GM12878 (cell line): Measurements from ENCODE around the gene WDFY1. TPM values are rescaled to one million over a fixed set of nuclear protein-coding genes. Genes with fewer than 3 reads are reported as not detected.
A peak's percentile ranks its signal among the peaks of the same experiment; 100 is the strongest.

Source experiments
- BACH1 ChIP-seq: fragments of 450-650 bp; IDR thresholded peaks from 2 replicates; pipeline ENCODE4 v1.6.1; 2017; ENCODE audit warnings: mild to moderate bottlenecking, borderline replicate concordance
- BHLHE40 ChIP-seq, 2 experiments: fragments of 450-650 bp in 1 of 2; IDR thresholded peaks; 2 replicates each; pipeline ENCODE4 v1.6.1; 2011 to 2017; ENCODE audit warnings: low read depth in 2 of 2, borderline replicate concordance in 1 of 2, improper control_type of control experiment in 1 of 2, low read length in 1 of 2, mild to moderate bottlenecking in 1 of 2
- BMI1 ChIP-seq: fragments of 450-650 bp; IDR thresholded peaks from 2 replicates; pipeline ENCODE4 v1.6.1; 2016; ENCODE audit warnings: mild to moderate bottlenecking, moderate library complexity, borderline replicate concordance
- CREM ChIP-seq: IDR thresholded peaks from 2 replicates; pipeline ENCODE4 v1.6.1; 2014; ENCODE audit warnings: antibody characterized with exemption, low read depth
- EGR1 ChIP-seq, 2 experiments: IDR thresholded peaks; 1 replicate in 1 of 2; 2 replicates in 1 of 2; pipeline ENCODE4 v1.6.1; 2011 to 2012; ENCODE audit warnings: low read depth in 2 of 2, low read length in 2 of 2, borderline replicate concordance in 1 of 2, mild to moderate bottlenecking in 1 of 2, moderate library complexity in 1 of 2
- FOXM1 ChIP-seq: IDR thresholded peaks from 2 replicates; pipeline ENCODE4 v1.6.1; 2012; ENCODE audit warnings: low read depth, mild to moderate bottlenecking, inconsistent platforms, low read length, moderate library complexity
- NR2F1 ChIP-seq: fragments of 450-650 bp; conservative IDR thresholded peaks from 2 replicates; pipeline ENCODE4 v1.6.1; 2017; ENCODE audit warnings: mild to moderate bottlenecking
- RELA ChIP-seq: fragments of 450-650 bp; IDR thresholded peaks from 2 replicates; pipeline ENCODE4 v1.8.0; 2014; ENCODE audit warnings: borderline replicate concordance; ENCODE audit not compliant: partially characterized antibody
- WRNIP1 ChIP-seq: IDR thresholded peaks from 2 replicates; pipeline ENCODE4 v1.6.1; 2011; ENCODE audit warnings: low read depth, low read length, improper control_type of control experiment, borderline replicate concordance
- polyA plus RNA-seq, 11 experiments: library from polyadenylated mRNA; depleted of rRNA in 4 of 11; unstranded in 6 of 11; stranded (reverse) in 5 of 11; fragments of >200 nt; fragmentation: Nextera tagmentation in 4 of 11; fragmentation: Illumina TruSeq in 1 of 11; extraction: Ambion mirVana in 4 of 11; extraction: Trizol in 1 of 11; gene quantifications; 1 replicate in 1 of 11; 2 replicates in 10 of 11; pipeline versions ENCODE4 v1.2.1 to v1.2.3, GENCODE V29; 2011 to 2016; ENCODE audit warnings: inconsistent platforms in 2 of 11, missing spikeins in 2 of 11, low read depth in 1 of 11
- total RNA-seq, 4 experiments: library from RNA; depleted of rRNA in 3 of 4; stranded (reverse); fragments of >200 nt in 3 of 4; fragmentation: Illumina TruSeq in 1 of 4; extraction: Trizol in 1 of 4; gene quantifications; 2 replicates each; pipeline versions ENCODE4 v1.2.1 to v1.2.3, GENCODE V29; 2013 to 2021
- TF ChIP-seq, protein P1 (sequence below): IDR thresholded peaks from 2 replicates; pipeline ENCODE4 v1.6.1; 2012; ENCODE audit warnings: improper control_type of control experiment, low read depth, low read length; ENCODE audit not compliant: insufficient replicate concordance
- TF ChIP-seq, protein P2 (sequence below): fragments of 450-650 bp; IDR thresholded peaks from 2 replicates; pipeline ENCODE4 v1.6.1; 2017; ENCODE audit warnings: mild to moderate bottlenecking
- TF ChIP-seq, protein P3 (sequence below): fragments of 450-650 bp; IDR thresholded peaks from 2 replicates; pipeline ENCODE4 v1.6.1; 2017; ENCODE audit warnings: antibody characterized with exemption, mild to moderate bottlenecking, moderate library complexity
- TF ChIP-seq, protein P4 (sequence below): fragments of 450-650 bp; IDR thresholded peaks from 2 replicates; pipeline ENCODE4 v1.6.1; 2017; ENCODE audit warnings: mild to moderate bottlenecking, moderate library complexity

WDFY1 gene
- total and polyA plus RNA-seq, 10 of the 15 experiments (the other 5 are each of a cell fraction or from before 2014, with no cell fraction given) = 2.9 to 28.1 (median 13.1) TPM

DNA sequence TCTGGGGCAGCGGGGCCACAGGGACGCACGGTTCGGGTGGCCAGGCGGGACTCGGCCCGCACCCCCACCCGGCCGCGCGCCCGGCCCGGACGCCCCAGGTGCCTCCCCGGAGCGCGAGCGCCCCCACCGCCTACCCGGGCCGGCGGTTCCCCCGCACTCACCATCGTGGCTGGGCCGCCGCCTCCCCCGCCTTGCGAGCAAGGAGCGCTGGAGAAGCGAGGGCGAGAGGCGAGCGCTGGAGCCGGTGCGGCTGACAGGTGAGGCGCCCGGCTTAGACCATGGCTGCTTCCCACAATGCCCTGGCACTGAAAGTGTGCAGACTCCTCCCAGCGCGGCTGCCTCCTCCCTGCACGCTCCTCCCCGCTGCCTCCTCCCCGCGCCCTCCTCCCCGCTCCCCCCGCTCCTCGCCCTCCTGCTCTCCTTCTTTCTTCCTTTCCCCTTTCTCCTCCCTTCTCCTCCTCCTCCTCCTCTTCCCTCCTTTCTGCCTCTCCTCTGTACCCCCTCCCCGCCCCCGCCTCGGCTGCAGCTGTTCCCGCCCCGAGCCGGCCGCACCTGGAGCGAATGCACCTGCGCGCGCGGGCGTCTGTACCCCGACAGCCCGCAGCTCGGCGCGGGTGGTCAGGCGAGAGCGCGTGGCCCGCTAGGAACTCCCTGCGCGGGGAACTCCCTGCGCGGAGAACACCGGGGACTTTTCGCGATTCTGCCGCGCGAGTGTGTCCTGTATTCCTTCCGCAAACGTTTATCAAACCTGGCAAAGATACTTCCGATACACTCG lies 107.7 kb downstream of the WDFY1 start, which contains the start of gene AP1S3 (continued):
- TF ChIP-seq, protein P1, sequence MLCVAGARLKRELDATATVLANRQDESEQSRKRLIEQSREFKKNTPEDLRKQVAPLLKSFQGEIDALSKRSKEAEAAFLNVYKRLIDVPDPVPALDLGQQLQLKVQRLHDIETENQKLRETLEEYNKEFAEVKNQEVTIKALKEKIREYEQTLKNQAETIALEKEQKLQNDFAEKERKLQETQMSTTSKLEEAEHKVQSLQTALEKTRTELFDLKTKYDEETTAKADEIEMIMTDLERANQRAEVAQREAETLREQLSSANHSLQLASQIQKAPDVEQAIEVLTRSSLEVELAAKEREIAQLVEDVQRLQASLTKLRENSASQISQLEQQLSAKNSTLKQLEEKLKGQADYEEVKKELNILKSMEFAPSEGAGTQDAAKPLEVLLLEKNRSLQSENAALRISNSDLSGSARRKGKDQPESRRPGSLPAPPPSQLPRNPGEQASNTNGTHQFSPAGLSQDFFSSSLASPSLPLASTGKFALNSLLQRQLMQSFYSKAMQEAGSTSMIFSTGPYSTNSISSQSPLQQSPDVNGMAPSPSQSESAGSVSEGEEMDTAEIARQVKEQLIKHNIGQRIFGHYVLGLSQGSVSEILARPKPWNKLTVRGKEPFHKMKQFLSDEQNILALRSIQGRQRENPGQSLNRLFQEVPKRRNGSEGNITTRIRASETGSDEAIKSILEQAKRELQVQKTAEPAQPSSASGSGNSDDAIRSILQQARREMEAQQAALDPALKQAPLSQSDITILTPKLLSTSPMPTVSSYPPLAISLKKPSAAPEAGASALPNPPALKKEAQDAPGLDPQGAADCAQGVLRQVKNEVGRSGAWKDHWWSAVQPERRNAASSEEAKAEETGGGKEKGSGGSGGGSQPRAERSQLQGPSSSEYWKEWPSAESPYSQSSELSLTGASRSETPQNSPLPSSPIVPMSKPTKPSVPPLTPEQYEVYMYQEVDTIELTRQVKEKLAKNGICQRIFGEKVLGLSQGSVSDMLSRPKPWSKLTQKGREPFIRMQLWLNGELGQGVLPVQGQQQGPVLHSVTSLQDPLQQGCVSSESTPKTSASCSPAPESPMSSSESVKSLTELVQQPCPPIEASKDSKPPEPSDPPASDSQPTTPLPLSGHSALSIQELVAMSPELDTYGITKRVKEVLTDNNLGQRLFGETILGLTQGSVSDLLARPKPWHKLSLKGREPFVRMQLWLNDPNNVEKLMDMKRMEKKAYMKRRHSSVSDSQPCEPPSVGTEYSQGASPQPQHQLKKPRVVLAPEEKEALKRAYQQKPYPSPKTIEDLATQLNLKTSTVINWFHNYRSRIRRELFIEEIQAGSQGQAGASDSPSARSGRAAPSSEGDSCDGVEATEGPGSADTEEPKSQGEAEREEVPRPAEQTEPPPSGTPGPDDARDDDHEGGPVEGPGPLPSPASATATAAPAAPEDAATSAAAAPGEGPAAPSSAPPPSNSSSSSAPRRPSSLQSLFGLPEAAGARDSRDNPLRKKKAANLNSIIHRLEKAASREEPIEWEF = no peak
- TF ChIP-seq CREM (no peak), BHLHE40 (IDR thresholded peaks at IDR 0.05; ENCODE audit: borderline replicate concordance in 1 of 2, low read depth in 2 of 2, low read length in 1 of 2) (peak in 1 of 2 experiments; percentile 62; a peak in 3 of 4 replicates), EGR1 (IDR thresholded peaks at IDR 0.05; ENCODE audit: borderline replicate concordance in 1 of 2, low read depth in 2 of 2, low read length in 2 of 2) (peak in 1 of 2 experiments; percentile 70; a peak in 2 of 3 replicates), NR2F1 (peak; percentile 28; the same call in 1 of the 2 replicates), WRNIP1 (no peak), BACH1 (peak; percentile 62; the same call in 1 of the 2 replicates), BMI1 (no peak), FOXM1 (no peak), RELA (peak; percentile 85)
- TF ChIP-seq, protein P2, sequence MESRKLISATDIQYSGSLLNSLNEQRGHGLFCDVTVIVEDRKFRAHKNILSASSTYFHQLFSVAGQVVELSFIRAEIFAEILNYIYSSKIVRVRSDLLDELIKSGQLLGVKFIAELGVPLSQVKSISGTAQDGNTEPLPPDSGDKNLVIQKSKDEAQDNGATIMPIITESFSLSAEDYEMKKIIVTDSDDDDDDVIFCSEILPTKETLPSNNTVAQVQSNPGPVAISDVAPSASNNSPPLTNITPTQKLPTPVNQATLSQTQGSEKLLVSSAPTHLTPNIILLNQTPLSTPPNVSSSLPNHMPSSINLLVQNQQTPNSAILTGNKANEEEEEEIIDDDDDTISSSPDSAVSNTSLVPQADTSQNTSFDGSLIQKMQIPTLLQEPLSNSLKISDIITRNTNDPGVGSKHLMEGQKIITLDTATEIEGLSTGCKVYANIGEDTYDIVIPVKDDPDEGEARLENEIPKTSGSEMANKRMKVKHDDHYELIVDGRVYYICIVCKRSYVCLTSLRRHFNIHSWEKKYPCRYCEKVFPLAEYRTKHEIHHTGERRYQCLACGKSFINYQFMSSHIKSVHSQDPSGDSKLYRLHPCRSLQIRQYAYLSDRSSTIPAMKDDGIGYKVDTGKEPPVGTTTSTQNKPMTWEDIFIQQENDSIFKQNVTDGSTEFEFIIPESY = no peak
- TF ChIP-seq, protein P3, sequence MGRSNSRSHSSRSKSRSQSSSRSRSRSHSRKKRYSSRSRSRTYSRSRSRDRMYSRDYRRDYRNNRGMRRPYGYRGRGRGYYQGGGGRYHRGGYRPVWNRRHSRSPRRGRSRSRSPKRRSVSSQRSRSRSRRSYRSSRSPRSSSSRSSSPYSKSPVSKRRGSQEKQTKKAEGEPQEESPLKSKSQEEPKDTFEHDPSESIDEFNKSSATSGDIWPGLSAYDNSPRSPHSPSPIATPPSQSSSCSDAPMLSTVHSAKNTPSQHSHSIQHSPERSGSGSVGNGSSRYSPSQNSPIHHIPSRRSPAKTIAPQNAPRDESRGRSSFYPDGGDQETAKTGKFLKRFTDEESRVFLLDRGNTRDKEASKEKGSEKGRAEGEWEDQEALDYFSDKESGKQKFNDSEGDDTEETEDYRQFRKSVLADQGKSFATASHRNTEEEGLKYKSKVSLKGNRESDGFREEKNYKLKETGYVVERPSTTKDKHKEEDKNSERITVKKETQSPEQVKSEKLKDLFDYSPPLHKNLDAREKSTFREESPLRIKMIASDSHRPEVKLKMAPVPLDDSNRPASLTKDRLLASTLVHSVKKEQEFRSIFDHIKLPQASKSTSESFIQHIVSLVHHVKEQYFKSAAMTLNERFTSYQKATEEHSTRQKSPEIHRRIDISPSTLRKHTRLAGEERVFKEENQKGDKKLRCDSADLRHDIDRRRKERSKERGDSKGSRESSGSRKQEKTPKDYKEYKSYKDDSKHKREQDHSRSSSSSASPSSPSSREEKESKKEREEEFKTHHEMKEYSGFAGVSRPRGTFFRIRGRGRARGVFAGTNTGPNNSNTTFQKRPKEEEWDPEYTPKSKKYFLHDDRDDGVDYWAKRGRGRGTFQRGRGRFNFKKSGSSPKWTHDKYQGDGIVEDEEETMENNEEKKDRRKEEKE = no peak
- TF ChIP-seq, protein P4, sequence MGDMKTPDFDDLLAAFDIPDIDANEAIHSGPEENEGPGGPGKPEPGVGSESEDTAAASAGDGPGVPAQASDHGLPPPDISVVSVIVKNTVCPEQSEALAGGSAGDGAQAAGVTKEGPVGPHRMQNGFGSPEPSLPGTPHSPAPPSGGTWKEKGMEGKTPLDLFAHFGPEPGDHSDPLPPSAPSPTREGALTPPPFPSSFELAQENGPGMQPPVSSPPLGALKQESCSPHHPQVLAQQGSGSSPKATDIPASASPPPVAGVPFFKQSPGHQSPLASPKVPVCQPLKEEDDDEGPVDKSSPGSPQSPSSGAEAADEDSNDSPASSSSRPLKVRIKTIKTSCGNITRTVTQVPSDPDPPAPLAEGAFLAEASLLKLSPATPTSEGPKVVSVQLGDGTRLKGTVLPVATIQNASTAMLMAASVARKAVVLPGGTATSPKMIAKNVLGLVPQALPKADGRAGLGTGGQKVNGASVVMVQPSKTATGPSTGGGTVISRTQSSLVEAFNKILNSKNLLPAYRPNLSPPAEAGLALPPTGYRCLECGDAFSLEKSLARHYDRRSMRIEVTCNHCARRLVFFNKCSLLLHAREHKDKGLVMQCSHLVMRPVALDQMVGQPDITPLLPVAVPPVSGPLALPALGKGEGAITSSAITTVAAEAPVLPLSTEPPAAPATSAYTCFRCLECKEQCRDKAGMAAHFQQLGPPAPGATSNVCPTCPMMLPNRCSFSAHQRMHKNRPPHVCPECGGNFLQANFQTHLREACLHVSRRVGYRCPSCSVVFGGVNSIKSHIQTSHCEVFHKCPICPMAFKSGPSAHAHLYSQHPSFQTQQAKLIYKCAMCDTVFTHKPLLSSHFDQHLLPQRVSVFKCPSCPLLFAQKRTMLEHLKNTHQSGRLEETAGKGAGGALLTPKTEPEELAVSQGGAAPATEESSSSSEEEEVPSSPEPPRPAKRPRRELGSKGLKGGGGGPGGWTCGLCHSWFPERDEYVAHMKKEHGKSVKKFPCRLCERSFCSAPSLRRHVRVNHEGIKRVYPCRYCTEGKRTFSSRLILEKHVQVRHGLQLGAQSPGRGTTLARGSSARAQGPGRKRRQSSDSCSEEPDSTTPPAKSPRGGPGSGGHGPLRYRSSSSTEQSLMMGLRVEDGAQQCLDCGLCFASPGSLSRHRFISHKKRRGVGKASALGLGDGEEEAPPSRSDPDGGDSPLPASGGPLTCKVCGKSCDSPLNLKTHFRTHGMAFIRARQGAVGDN = peak; percentile 32; the same call in 1 of the 2 replicates
